Measurements from ENCODE around the gene ATRIP. TPM values are rescaled to one million over a fixed set of nuclear protein-coding genes. Genes with fewer than 3 reads are reported as not detected.

Gene ATRIP
- total RNA-seq (1 to 10 TPM; 3.4 to 9.4 (median 5.2) TPM), polyA plus RNA-seq (1 to 10 TPM; 1.8 to 6.2 (median 2.4) TPM)

- Histone ChIP-seq H3K4me3 (peak within 1 kb of the TSS; percentile 48 to 93 (median 84)), H3K4me1 (peaks cover 0 to 28% (median 24%) of the 10 kb centered on the region in 4 donors), H3K9me3 (no peaks in the 10 kb centered on the region), H3K27me3 (no peaks in the 10 kb centered on the region), H3K27ac (peak within 1 kb of the TSS; percentile 88 to 96 (median 93)), H3K36me3 (peaks cover 0 to 36% (median 12%) of the 10 kb centered on the region in 4 donors)
- intact Hi-C loops (cut with DNase I), result loop anchor here (5.0 kb wide), 1 partner anchor 111 kb away; the partner anchor contains the start of gene PFKFB4
- no peak for TF ChIP-seq EP300 (IDR thresholded peaks at IDR 0.05)
- peak; percentile 90 to 98 (median 96) for TF ChIP-seq POLR2AphosphoS5 (IDR thresholded peaks at IDR 0.05)
- peak; percentile 74 to 77 for TF ChIP-seq POLR2A (IDR thresholded peaks at IDR 0.05)
- peak; percentile 95 for DNase-seq
- WGBS, 2 donors, result 0% methylated on average over 91 of the region's 91 CpGs
These were observed at the start of gene ATRIP for GRCh38 chr3:48446425-48447193. TSS of gene ATRIP (plus strand) at chr3:48446737. CDS start at chr3:48446846, 109 bp downstream.

GRCh38 chr3:48397767-48398681, 48.5 kb upstream of the ATRIP start:
- H3K27ac ChIP-seq, result no peak overlapping the region
- no peak for DNase-seq
- H3K27me3 ChIP-seq, result peaks cover 0 to 5% (median 0%) of the 10 kb centered on the region in 3 donors
- H3K4me1 ChIP-seq, result peaks cover 0 to 21% (median 20%) of the 10 kb centered on the region in 4 donors
- no peaks in the 10 kb centered on the region for H3K9me3 ChIP-seq
- intact Hi-C loops (cut with DNase I), result loop anchor here (5.0 kb wide), 1 partner anchor 121 kb away; no protein-coding TSS in a partner anchor
- no peaks in the 10 kb centered on the region for H3K36me3 ChIP-seq
- H3K4me3 ChIP-seq, result no peak overlapping the region
- WGBS, 2 donors, result 62 to 82% methylated on average over 9 of the region's 9 CpGs
- no peak for TF ChIP-seq POLR2A (IDR thresholded peaks at IDR 0.05)
- no peak for TF ChIP-seq POLR2AphosphoS5 (IDR thresholded peaks at IDR 0.05)
- TF ChIP-seq, protein P1, sequence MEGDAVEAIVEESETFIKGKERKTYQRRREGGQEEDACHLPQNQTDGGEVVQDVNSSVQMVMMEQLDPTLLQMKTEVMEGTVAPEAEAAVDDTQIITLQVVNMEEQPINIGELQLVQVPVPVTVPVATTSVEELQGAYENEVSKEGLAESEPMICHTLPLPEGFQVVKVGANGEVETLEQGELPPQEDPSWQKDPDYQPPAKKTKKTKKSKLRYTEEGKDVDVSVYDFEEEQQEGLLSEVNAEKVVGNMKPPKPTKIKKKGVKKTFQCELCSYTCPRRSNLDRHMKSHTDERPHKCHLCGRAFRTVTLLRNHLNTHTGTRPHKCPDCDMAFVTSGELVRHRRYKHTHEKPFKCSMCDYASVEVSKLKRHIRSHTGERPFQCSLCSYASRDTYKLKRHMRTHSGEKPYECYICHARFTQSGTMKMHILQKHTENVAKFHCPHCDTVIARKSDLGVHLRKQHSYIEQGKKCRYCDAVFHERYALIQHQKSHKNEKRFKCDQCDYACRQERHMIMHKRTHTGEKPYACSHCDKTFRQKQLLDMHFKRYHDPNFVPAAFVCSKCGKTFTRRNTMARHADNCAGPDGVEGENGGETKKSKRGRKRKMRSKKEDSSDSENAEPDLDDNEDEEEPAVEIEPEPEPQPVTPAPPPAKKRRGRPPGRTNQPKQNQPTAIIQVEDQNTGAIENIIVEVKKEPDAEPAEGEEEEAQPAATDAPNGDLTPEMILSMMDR (IDR thresholded peaks at IDR 0.05), result no peak
- TF ChIP-seq EP300 (IDR thresholded peaks at IDR 0.05), result no peak

- H3K9me3 ChIP-seq, result no peaks in the 10 kb centered on the region
- H3K4me1 ChIP-seq, result peaks cover 0 to 28% (median 23%) of the 10 kb centered on the region in 4 donors
- WGBS, 2 donors, result 34 to 73% methylated on average over 11 of the region's 11 CpGs
- H3K4me3 ChIP-seq, result no peak overlapping the region
- H3K27me3 ChIP-seq, result no peaks in the 10 kb centered on the region
- no peak for DNase-seq
- H3K27ac ChIP-seq, result peak overlapping the region in 2 of 4 donors; percentile 20 to 89
- TF ChIP-seq POLR2A (IDR thresholded peaks at IDR 0.05), result no peak
- no peak for TF ChIP-seq POLR2AphosphoS5 (IDR thresholded peaks at IDR 0.05)
- TF ChIP-seq EP300 (IDR thresholded peaks at IDR 0.05), result no peak
- TF ChIP-seq, protein P1 (IDR thresholded peaks at IDR 0.05), result no peak
- intact Hi-C loops (cut with DNase I), result loop anchor here (5.0 kb wide), 1 partner anchor 122 kb away; no protein-coding TSS in a partner anchor
- peaks cover 0 to 7% (median 2%) of the 10 kb centered on the region in 4 donors for H3K36me3 ChIP-seq
These were observed 47.7 kb upstream of the ATRIP start for GRCh38 chr3:48398701-48399386.

DNA sequence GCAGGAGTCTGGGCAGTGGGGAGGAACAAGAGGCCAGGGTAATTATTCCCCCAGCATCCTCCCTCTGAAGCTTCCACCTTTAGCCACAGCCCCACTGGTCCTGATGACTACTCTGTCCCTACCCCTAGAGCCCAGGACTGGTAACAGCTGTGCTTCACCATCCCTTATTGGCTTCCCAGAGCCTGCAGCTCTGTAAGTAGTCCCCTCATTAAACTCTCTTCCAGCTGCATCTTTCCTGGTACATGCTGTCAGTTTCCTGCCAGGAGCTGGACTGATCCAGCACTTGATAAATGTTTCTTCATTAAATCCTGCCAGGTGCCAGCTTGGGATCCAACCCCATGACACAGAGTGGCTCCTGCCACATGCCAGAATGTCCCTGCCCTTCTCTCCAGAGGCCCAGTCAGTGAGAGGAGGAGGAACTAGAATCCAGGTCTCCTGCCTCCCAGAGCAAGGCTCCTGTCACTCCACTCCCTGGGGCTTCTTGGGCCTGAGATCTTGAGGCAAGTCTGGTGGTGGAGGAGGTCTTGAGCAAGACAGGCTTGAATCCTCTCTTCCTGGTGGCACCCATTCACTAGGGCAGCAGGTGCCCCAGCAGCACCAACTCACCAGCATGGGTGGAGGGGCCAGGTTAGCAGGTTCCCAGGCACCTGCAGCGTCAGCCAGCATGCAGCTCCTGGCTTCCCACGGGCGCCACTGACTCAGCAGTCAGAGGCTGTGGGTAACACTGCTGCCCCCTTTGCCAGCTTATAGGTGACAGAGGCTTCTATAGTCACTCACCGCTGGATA, 47.0 kb upstream of the ATRIP start:
- peak overlapping the region in 3 of 4 donors; percentile 5 to 89 (median 20) for H3K27ac ChIP-seq
- no peaks in the 10 kb centered on the region for H3K9me3 ChIP-seq
- DNase-seq, result no peak
- H3K36me3 ChIP-seq, result peaks cover 0 to 14% (median 4%) of the 10 kb centered on the region in 4 donors
- TF ChIP-seq EP300 (IDR thresholded peaks at IDR 0.05) (no peak), POLR2A (IDR thresholded peaks at IDR 0.05) (no peak), POLR2AphosphoS5 (IDR thresholded peaks at IDR 0.05) (no peak)
- TF ChIP-seq, protein P1 (IDR thresholded peaks at IDR 0.05), result no peak
- WGBS, 2 donors, result 58 to 59% methylated on average over 4 of the region's 4 CpGs
- H3K4me1 ChIP-seq, result peaks cover 0 to 28% (median 23%) of the 10 kb centered on the region in 4 donors
- no peak overlapping the region for H3K4me3 ChIP-seq
- intact Hi-C loops (cut with DNase I), result loop anchor here (5.0 kb wide), 2 partner anchors 122 to 158 kb away; partner anchors contain the start of gene PFKFB4
- H3K27me3 ChIP-seq, result no peaks in the 10 kb centered on the region

Measured in sigmoid colon (tissue), 7 donors.